GM18868 (cell line): ENCODE results near the gene VSTM4.

Source experiments
- ATAC-seq: cut with Tn5 transposase; IDR thresholded peaks from one replicate; pipeline ENCODE4 v1.9.1; 2021; ENCODE audit warnings: mild to moderate bottlenecking, moderate library complexity; ENCODE audit not compliant: unreplicated experiment

Gene VSTM4

DNA sequence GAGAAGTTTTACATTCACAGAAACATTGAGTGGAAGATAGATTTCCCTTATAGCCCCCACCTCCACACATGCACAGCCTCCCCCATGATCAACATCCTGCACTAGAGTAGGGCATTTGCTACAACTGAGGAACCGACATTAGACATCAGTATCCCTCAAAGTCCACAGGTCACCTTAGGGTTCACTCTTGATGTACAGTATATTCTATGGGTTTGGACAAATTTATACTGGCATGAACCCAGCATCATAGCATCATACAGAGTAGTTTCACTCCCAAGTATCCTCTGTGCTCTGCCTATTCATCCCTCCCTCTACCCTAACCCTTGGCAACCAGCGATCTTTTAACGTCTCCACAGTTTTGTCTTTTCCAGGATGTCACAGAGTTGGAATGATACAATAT lies 64.4 kb downstream of the VSTM4 start:
- ATAC-seq: no peak

DNA sequence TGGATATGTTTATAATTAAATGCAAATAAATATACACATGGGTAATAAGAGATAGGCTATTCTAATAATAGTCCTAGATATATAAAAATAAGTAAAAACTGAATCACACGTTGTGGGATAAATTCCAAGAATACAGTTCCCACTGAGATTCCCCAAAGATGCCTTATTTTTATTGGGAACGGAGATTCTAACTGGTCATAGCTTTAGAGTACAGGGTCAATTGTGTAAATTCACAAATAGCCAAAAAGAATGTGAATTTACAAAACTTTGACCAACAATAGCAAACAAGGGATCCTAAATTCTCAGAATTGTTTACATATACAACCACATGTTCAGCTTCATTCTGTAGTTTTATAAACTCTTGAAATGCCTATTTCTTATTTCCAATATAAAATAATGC lies 65.0 kb downstream of the VSTM4 start:
- ATAC-seq: no peak

DNA sequence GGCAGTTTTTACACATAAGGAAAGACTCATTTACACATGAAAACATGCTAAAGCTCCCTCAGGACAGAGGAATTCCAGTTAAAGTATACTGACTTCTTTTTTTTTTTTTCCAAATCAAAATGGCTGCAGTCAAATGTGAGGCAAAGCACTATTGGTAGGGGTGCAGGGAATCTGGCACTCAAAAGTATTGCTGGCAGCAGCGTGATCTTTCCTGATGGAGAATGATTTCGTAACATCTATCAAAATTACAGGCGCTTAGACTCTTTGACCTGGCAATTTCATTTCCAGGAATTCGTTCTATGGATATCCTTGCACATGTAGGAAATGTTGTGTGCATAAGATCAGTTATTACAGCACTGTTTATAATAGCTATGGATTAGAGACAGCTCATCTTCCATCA lies 65.7 kb downstream of the VSTM4 start:
- no peak for ATAC-seq

- ATAC-seq: no peak
These were observed 68.1 kb downstream of the VSTM4 start for GRCh38 chr10:49047128-49047639.

DNA sequence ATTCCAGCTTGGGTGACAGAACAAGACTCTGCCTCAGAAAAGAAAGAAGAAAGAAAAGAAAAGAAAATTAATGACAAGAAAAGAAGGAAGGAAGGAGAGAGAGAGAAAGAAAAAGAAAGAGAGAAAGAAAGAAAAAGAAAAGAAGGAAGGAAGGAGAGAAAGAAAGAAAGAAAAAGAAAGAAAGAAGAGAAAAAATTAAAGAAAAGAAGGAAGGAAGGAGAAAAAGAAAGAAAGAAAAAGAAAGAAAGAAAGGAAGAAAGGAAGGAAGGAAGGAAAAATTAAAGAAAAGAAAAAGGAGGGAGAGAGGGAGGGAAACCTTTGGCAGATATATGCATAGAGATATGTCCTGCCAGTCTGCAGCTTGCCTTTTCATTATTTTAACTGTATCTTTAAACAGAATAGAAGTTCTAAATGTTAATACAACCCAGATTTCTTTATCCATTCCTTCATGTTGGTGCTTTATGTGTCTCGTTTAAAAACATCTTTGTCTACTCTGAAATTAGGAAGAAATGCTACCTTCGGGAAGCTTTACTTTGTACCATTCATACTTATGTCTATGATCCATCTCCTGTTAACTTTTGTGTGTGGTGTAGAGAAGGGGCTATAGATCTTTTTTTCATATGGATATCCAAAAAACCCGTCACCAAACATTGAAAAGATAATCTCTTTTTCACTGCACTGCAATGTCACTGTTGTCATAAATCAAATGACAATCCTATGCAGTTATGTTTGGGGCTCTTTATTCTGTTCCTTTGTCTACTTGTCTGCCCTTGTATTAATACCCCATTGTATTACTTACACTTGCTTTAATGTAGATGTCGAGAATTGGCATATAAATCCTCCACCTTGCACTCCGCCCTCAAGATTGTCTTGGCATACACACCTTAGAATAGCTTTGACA lies 70.8 kb downstream of the VSTM4 start:
- ATAC-seq: no peak

DNA sequence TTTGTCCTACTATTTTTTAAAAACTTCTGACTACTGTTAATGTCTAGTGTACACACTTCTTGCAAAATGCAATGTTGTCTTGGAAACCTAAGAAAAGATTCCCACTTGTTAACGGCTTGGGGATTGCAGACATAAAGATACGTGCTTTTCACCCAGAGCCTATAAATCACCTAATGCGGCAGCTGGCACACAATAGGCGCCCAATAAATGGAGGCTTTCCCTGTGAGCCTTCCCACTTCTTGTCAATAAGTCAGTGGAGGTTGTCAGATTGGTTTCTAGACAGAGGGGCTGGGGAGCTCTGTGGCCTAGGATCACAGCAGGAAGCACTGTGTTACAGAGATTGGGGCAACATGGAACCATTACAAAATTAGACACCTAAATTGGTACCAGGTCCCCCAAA lies 74.7 kb downstream of the VSTM4 start:
- ATAC-seq: no peak

GRCh38 chr10:49039409-49039808 lies 75.9 kb downstream of the VSTM4 start:
- ATAC-seq: no peak

- no peak for ATAC-seq
These were observed 76.6 kb downstream of the VSTM4 start for GRCh38 chr10:49038711-49039110.

- no peak for ATAC-seq
These were observed 78.1 kb downstream of the VSTM4 start for GRCh38 chr10:49037187-49037586.

GRCh38 chr10:49036638-49037037 lies 78.7 kb downstream of the VSTM4 start:
- ATAC-seq: no peak

- ATAC-seq: no peak
These were observed 79.4 kb downstream of the VSTM4 start for GRCh38 chr10:49035920-49036319.

- ATAC-seq: no peak
These were observed 80.4 kb downstream of the VSTM4 start for GRCh38 chr10:49034925-49035324.

DNA sequence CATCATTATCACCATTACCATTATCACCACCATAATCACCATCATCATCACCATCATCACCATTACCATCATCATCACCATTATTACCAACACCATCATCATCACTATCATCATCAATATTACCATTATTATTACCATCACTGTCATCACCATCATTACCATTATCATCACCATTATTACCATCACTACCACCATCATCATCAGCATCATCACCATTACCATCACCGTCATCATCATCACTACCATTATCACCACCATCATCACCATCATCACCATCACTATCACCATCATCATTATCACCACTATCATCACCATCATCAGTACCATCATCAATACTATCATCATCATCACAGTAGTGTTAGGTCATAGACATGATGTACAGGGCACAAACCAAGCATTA lies 81.4 kb downstream of the VSTM4 start:
- no peak for ATAC-seq

GRCh38 chr10:49029666-49030065 lies 85.7 kb downstream of the VSTM4 start:
- no peak for ATAC-seq

- ATAC-seq: no peak
These were observed 86.7 kb downstream of the VSTM4 start for GRCh38 chr10:49028639-49029038.

DNA sequence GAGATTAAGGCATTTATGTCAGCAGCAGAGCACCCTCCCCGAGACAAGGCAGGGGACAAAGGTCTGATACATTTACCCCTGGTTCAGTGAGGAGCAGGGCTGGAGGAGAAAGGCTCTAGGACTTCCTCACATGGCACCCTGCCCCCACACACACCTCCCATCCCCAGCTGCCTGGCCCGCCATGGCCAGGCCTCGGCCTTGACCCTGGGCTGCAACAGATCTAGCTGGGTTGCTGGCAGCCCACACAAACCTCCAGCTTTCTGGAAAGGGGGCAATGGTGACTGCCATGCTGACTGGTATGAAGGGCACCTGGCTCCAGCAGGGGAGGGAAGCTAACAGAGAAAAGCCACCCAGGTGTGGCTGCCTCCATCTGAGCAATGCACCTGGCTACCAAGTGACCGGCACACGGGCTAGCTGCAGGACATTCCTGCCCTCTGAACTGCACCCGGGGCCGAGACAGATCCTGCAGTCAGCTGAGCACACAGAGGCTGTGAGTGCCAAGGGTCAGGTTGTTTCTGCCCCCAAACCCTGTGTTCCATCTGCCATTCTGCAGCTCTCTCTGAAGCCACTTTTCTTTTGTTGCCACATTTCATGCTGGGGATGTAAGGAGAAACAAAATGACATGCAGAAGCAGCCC lies 89.9 kb downstream of the VSTM4 start:
- ATAC-seq: no peak

DNA sequence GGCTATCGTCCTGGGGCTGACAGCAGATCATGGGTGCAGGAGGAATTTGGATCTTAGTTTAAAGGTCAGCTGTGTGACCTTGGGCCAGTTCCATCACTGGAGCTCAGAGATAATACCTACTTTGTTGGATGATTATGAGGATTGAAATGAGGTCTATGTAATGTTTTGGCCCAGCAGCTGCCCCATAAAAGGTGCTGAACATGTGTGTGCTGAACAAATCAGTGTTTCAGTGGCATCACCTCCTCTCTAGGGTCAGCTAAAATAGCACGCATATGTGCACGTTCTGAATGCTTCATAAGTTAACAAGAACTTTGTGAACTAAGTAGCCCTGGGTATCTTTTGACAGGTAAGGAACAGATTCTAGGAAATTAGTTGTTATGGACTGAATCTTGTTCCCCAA lies 90.8 kb downstream of the VSTM4 start:
- ATAC-seq: no peak

DNA sequence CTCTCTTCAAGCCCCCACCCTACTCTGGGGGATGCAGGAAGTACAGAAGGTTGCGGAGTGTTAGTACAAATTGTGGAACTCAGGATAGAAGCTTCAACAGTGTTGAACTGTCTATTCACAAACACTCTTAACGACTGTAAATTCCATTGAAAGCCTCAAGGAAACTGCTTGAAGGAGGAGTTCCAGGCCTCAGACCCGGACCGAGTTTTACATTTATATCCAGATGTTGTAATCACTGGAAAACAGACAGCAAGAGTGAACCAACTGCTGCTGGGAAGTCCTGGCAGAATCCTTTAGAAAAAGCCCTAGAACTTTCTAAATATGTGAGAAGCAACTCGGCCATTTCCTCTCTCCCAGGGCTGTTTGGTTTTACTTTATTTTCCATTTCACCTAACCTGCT lies 91.6 kb downstream of the VSTM4 start:
- ATAC-seq: no peak

GRCh38 chr10:49023071-49023470 lies 92.3 kb downstream of the VSTM4 start:
- ATAC-seq: no peak

GRCh38 chr10:49021685-49022084 lies 93.6 kb downstream of the VSTM4 start:
- ATAC-seq: no peak

GRCh38 chr10:49015700-49016099 lies 99.6 kb downstream of the VSTM4 start:
- ATAC-seq: no peak

- no peak for ATAC-seq
These were observed 102.7 kb downstream of the VSTM4 start for GRCh38 chr10:49012603-49013002.
